Muscle of leg (tissue), 16 donors: Measurements from ENCODE around the gene COMMD2. TPM values are rescaled to one million over a fixed set of nuclear protein-coding genes. Genes with fewer than 3 reads are reported as not detected.

Experiments
- DNase-seq: peaks from one replicate; pipeline ENCODE4 v3.0.0; 2013
- H3K27ac ChIP-seq: one replicate; pipeline ENCODE4 v1.5.1; 2013; ENCODE audit warnings: mild to moderate bottlenecking, low read length, control low read depth
- H3K27me3 ChIP-seq: one replicate; pipeline ENCODE4 v1.6.1; 2013; ENCODE audit warnings: low read length; ENCODE audit not compliant: control insufficient read depth, insufficient read depth
- H3K36me3 ChIP-seq: one replicate; pipeline ENCODE4 v1.6.1; 2013; ENCODE audit warnings: low read length; ENCODE audit not compliant: control insufficient read depth, insufficient read depth
- H3K4me1 ChIP-seq: one replicate; pipeline ENCODE4 v1.6.1; 2013; ENCODE audit warnings: low read length; ENCODE audit not compliant: control insufficient read depth, insufficient read depth
- H3K4me3 ChIP-seq: one replicate; pipeline ENCODE4 v1.5.1; 2013; ENCODE audit warnings: low read length, control low read depth
- H3K9me3 ChIP-seq: replicated peaks from 2 replicates; pipeline ENCODE4 v1.6.1; 2013; ENCODE audit warnings: low read depth, low read length; ENCODE audit not compliant: control insufficient read depth
- WGBS: methylation state at CpG from one replicate; pipeline ENCODE4 v1.1.5; 2013; ENCODE audit warnings: missing lambda C conversion rate; ENCODE audit not compliant: insufficient coverage; 5-methylcytosine and 5-hydroxymethylcytosine counted together
- long read RNA-seq, 11 donors: transcript quantifications; one replicate each; lab custom pipeline, GENCODE V29; 2026
- polyA plus RNA-seq, 8 donors: library from polyadenylated mRNA; unstranded; fragments of 120-200 nt; gene quantifications; one replicate each; pipeline versions ENCODE4 v1.2.1 to v1.2.3, GENCODE V29; 2013; ENCODE audit warnings: inconsistent platforms in 1 of 8, low replicate concordance in 1 of 8; ENCODE audit not compliant: insufficient read length in 8 of 8, insufficient read depth in 1 of 8
- total RNA-seq: library from RNA; stranded (reverse); fragments of 120-200 nt; gene quantifications from one replicate; pipeline ENCODE4 v1.2.4, GENCODE V29; 2013

Gene COMMD2
- total RNA-seq (40.3 TPM), polyA plus RNA-seq (10 to 100 TPM; 27.3 to 37.0 (median 32.6) TPM)
- long read RNA-seq, donor 1, transcript COMMD2-203 (5 exons, 3,706 nt) = major isoform, 6 of 7 reads
- long read RNA-seq, donor 1, partial matches to known transcripts = 0 of 7 reads
- long read RNA-seq, donor 1, other reads (novel, unspliced or antisense) = 0 of 7 reads
- long read RNA-seq, donor 2, partial matches to known transcripts = 0 of 3 reads
- long read RNA-seq, donor 2, other reads (novel, unspliced or antisense) = 0 of 3 reads
- long read RNA-seq, donor 3, transcript COMMD2-203 (5 exons, 3,706 nt) = major isoform, 12 of 15 reads
- long read RNA-seq, donor 3, partial matches to known transcripts = 0 of 15 reads
- long read RNA-seq, donor 3, other reads (novel, unspliced or antisense) = 0 of 15 reads
- long read RNA-seq, donor 4, transcript COMMD2-203 (5 exons, 3,706 nt) = major isoform, 7 of 10 reads
- long read RNA-seq, donor 4, partial matches to known transcripts = 0 of 10 reads
- long read RNA-seq, donor 4, other reads (novel, unspliced or antisense) = 0 of 10 reads
- long read RNA-seq, donor 5, transcript COMMD2-201 (4 exons, 739 nt) = minor isoform, 10 of 51 reads
- long read RNA-seq, donor 5, transcript COMMD2-203 (5 exons, 3,706 nt) = major isoform, 38 of 51 reads
- long read RNA-seq, donor 5, partial matches to known transcripts = 0 of 51 reads
- long read RNA-seq, donor 5, other reads (novel, unspliced or antisense) = 0 of 51 reads
- long read RNA-seq, donor 6, transcript COMMD2-203 (5 exons, 3,706 nt) = major isoform, 22 of 31 reads
- long read RNA-seq, donor 6, transcript COMMD2-202 (4 exons, 628 nt) = minor isoform, 5 of 31 reads
- long read RNA-seq, donor 6, partial matches to known transcripts = 0 of 31 reads
- long read RNA-seq, donor 6, other reads (novel, unspliced or antisense) = 0 of 31 reads
- long read RNA-seq, donor 7, transcript COMMD2-203 (5 exons, 3,706 nt) = major isoform, 23 of 41 reads
- long read RNA-seq, donor 7, transcript COMMD2-201 (4 exons, 739 nt) = minor isoform, 5 of 41 reads
- long read RNA-seq, donor 7, partial matches to known transcripts = 5 of 41 reads
- long read RNA-seq, donor 7, other reads (novel, unspliced or antisense) = 0 of 41 reads
- long read RNA-seq, donor 8, transcript COMMD2-203 (5 exons, 3,706 nt) = major isoform, 10 of 14 reads
- long read RNA-seq, donor 8, partial matches to known transcripts = 0 of 14 reads
- long read RNA-seq, donor 8, other reads (novel, unspliced or antisense) = 0 of 14 reads
- long read RNA-seq, donor 9, transcript COMMD2-203 (5 exons, 3,706 nt) = major isoform, 17 of 22 reads
- long read RNA-seq, donor 9, partial matches to known transcripts = 0 of 22 reads
- long read RNA-seq, donor 9, other reads (novel, unspliced or antisense) = 0 of 22 reads
- long read RNA-seq, donor 10, transcript COMMD2-203 (5 exons, 3,706 nt) = major isoform, 25 of 28 reads
- long read RNA-seq, donor 10, partial matches to known transcripts = 0 of 28 reads
- long read RNA-seq, donor 10, other reads (novel, unspliced or antisense) = 0 of 28 reads
- long read RNA-seq, donor 11, transcript COMMD2-203 (5 exons, 3,706 nt) = major isoform, 21 of 29 reads
- long read RNA-seq, donor 11, partial matches to known transcripts = 0 of 29 reads
- long read RNA-seq, donor 11, other reads (novel, unspliced or antisense) = 0 of 29 reads

DNA sequence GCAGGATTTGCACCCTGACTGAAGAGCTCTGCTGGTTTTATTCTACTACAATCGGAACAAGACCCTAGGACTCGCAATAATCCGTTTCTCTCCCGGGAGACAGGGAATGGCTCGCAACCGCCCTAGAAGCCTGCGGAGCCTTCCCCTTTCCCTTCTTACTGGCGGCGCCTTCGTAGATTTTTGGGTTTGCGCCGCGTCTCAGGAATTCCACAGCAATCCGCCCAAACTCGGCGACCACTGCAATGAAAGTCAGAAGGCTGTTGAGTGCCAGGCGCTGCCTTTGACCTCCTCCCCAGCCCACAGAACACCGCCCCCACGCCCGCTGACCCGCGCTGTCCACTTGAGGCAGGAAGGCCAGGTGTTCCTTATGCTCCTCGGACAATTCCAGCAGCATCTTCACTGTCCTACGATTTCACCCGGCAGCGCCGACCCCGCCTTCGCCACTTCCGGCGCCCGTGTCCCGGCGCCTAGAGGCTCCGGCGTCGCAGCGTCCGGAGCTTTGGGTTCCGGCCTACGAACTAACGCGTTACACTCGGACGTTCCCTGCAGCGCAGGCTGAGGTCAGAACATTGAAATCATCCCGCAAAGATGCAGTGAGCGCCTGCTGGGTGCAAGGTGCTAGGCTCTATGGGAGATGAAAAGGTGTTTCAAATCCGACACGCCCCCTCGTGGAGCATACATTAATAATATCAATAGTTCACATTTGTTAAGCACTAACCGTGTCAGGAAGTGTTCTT, at the start of gene COMMD2:
COMMD2 (minus strand) TSS at position 439 of the 737 bp plus-strand sequence; CDS start at position 394, 45 bp downstream.
- H3K27me3 ChIP-seq = no peaks in the 10 kb centered on the region
- WGBS = under 1% methylated on average over 45 of the region's 52 CpGs
- DNase-seq = peak; percentile 92
- H3K9me3 ChIP-seq = no peaks in the 10 kb centered on the region
- peak within 1 kb of the TSS; percentile 79 for H3K27ac ChIP-seq
- H3K36me3 ChIP-seq = peaks cover 14% of the 10 kb centered on the region
- H3K4me3 ChIP-seq = peak within 1 kb of the TSS; percentile 94
- H3K4me1 ChIP-seq = peaks cover 7% of the 10 kb centered on the region

DNA sequence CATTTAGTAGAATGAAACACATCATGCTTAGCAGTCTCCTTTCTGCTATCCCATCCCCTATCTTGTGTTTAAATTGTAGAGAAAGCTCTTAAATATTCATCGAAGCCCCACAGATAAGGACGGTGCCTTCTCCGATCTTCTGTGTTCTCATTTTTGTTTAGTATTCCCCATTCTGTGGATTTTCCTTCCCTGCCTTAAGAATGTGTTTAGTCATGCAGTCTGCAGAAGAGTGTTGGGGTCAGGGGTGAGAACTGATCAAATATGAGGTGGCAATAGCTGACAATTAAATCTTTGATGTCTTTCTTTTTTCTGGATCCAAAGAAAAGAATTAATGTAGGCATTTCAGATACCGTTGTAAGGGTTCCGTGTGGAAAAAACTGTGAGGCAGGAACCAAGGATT, 49.4 kb upstream of the COMMD2 start:
- Histone ChIP-seq H3K4me1 (no peaks in the 10 kb centered on the region), H3K27ac (no peak overlapping the region), H3K4me3 (no peak overlapping the region), H3K27me3 (no peaks in the 10 kb centered on the region), H3K36me3 (no peaks in the 10 kb centered on the region), H3K9me3 (no peaks in the 10 kb centered on the region)
- WGBS = no CpG with 5 or more reads among the region's 5 CpGs
- no peak for DNase-seq

- no CpG with 5 or more reads among the region's 1 CpG for WGBS
- no peaks in the 10 kb centered on the region for H3K36me3 ChIP-seq
- no peak overlapping the region for H3K4me3 ChIP-seq
- DNase-seq = no peak
- H3K9me3 ChIP-seq = no peaks in the 10 kb centered on the region
- no peaks in the 10 kb centered on the region for H3K4me1 ChIP-seq
- H3K27me3 ChIP-seq = no peaks in the 10 kb centered on the region
- no peak overlapping the region for H3K27ac ChIP-seq
Measured at GRCh38 chr3:149801195-149801594, 48.9 kb upstream of the COMMD2 start.

- WGBS = 90% methylated on average over 5 of the region's 8 CpGs
- Histone ChIP-seq H3K27ac (no peak overlapping the region), H3K4me3 (no peak overlapping the region), H3K9me3 (no peaks in the 10 kb centered on the region), H3K27me3 (no peaks in the 10 kb centered on the region), H3K4me1 (no peaks in the 10 kb centered on the region), H3K36me3 (no peaks in the 10 kb centered on the region)
- DNase-seq = no peak
Measured at GRCh38 chr3:149800693-149801092, 48.4 kb upstream of the COMMD2 start.

DNA sequence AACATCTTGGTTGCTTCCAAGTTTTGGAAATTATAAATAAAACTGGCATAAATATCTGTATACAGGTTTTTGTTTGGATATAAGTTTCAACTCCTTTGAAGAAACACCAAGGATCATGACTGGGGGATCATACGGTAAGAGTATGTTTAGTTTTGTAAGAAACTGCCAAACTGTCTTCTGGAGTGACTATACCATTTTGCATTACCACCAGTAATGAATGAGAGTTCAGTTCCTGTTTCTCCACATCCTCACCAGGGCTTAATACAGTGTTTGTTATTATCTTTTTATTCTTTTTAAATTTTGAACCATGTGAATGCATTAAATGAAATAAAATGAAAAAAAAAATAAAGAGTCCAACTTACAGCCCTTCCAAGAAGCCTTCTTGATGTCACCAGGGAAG, 43.7 kb upstream of the COMMD2 start:
- H3K27me3 ChIP-seq = no peaks in the 10 kb centered on the region
- H3K4me3 ChIP-seq = no peak overlapping the region
- WGBS = no CpG with 5 or more reads among the region's 1 CpG
- no peaks in the 10 kb centered on the region for H3K4me1 ChIP-seq
- no peaks in the 10 kb centered on the region for H3K36me3 ChIP-seq
- no peak for DNase-seq
- no peaks in the 10 kb centered on the region for H3K9me3 ChIP-seq
- H3K27ac ChIP-seq = no peak overlapping the region

- WGBS = no CpG with 5 or more reads among the region's 4 CpGs
- Histone ChIP-seq H3K9me3 (no peaks in the 10 kb centered on the region), H3K36me3 (no peaks in the 10 kb centered on the region), H3K27me3 (no peaks in the 10 kb centered on the region), H3K4me3 (no peak within 1 kb of the TSS), H3K27ac (no peak within 1 kb of the TSS), H3K4me1 (no peaks in the 10 kb centered on the region)
- DNase-seq = no peak
Measured at GRCh38 chr3:149792452-149793270, 40.4 kb upstream of the COMMD2 start, which contains the start of gene ANKUB1. TSS of gene ANKUB1 (minus strand) at chr3:149792554. CDS start at chr3:149792366, 188 bp downstream.

DNA sequence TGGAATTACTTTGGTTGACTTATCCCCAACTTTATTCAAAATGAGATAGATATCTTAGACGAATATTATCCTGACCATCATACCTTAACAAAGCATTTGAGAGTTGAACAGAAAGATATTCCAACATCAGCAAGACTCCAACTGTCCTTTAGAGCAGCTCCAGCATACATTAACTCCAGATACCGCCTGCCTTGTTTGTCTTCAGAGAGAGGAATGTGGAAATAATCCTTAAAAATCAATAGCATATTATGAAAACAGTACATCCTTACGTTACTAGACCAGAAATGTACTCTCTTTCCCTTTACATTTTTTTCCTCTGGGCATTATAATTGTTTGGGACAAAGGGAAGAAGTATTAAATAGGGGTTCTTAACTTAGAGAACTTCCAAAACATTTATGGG, 38.4 kb upstream of the COMMD2 start:
- H3K36me3 ChIP-seq = no peaks in the 10 kb centered on the region
- WGBS = no CpG with 5 or more reads among the region's 3 CpGs
- no peak overlapping the region for H3K27ac ChIP-seq

GRCh38 chr3:149790268-149790667, 38.0 kb upstream of the COMMD2 start:
- no peak for DNase-seq
- Histone ChIP-seq H3K4me3 (no peak overlapping the region), H3K36me3 (no peaks in the 10 kb centered on the region), H3K27ac (no peak overlapping the region), H3K9me3 (no peaks in the 10 kb centered on the region), H3K27me3 (no peaks in the 10 kb centered on the region), H3K4me1 (no peaks in the 10 kb centered on the region)
- no CpG with 5 or more reads among the region's 2 CpGs for WGBS

More for the DNA sequence above, 38.4 kb upstream of the COMMD2 start:
- Histone ChIP-seq H3K27me3 (no peaks in the 10 kb centered on the region), H3K4me1 (no peaks in the 10 kb centered on the region), H3K9me3 (no peaks in the 10 kb centered on the region), H3K4me3 (no peak overlapping the region)
- DNase-seq = no peak
